ENCODE results near the gene NRG2.

Gene NRG2

DNA sequence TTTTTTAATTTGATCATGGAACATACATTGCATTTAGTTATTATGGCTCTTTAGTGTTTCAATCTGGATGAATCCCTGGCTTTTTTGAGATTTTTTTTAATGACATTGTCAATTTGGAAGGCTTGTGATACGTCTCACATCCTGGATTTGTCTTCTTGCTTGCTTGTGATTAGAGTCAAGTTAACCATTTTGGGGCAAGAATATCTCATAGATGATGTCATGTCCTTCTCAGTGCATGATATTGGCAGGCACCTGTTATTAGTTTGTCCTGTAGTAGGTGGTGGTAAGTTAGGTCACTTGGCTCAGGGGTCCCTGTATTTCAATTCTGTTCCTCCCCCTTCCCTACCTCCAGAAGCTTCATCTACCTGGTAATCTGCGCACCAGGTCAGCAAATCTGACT is 244.2 kb downstream of the NRG2 start:
- Histone ChIP-seq H3K79me2 (ENCODE audit: insufficient read depth, low read length) (no peaks in the 10 kb centered on the region), H3K4me2 (ENCODE audit: low read depth, low read length, poor library complexity, severe bottlenecking) (no peak overlapping the region), H3K4me3 (ENCODE audit: insufficient read depth, low read length, poor library complexity, severe bottlenecking) (no peak overlapping the region), H3K27ac (ENCODE audit: low read depth, low read length) (no peak overlapping the region), H3K9me2 (replicated peaks; ENCODE audit: insufficient read depth, low read length) (no peaks in the 10 kb centered on the region), H3K9ac (ENCODE audit: low read length) (no peak overlapping the region), H3F3A (ENCODE audit: insufficient read depth) (no peaks in the 10 kb centered on the region), H3K9me3 (ENCODE audit: insufficient read depth, low read length) (no peaks in the 10 kb centered on the region), H3K27me3 (ENCODE audit: low read length) (no peaks in the 10 kb centered on the region), H2AFZ (ENCODE audit: low read depth, low read length, severe bottlenecking) (no peak overlapping the region), H3K36me3 (ENCODE audit: low read length) (no peaks in the 10 kb centered on the region), H4K20me1 (ENCODE audit: low read depth, low read length) (no peaks in the 10 kb centered on the region)
- TF ChIP-seq EZH2phosphoT487 (conservative IDR thresholded peaks at IDR 0.05; ENCODE audit: low read length), result no peak
- no peak for TF ChIP-seq CTCF (IDR thresholded peaks at IDR 0.05; ENCODE audit: insufficient read depth, low read length, poor library complexity, severe bottlenecking)

GRCh38 chr5:139797856-139798510 is 245.1 kb downstream of the NRG2 start:
- Histone ChIP-seq H3K36me3 (ENCODE audit: low read length) (no peaks in the 10 kb centered on the region), H3K9ac (ENCODE audit: low read length) (no peak overlapping the region), H3K4me3 (ENCODE audit: insufficient read depth, low read length, poor library complexity, severe bottlenecking) (no peak overlapping the region), H2AFZ (ENCODE audit: low read depth, low read length, severe bottlenecking) (no peak overlapping the region), H4K20me1 (ENCODE audit: low read depth, low read length) (no peaks in the 10 kb centered on the region), H3K9me2 (replicated peaks; ENCODE audit: insufficient read depth, low read length) (no peaks in the 10 kb centered on the region), H3K27me3 (ENCODE audit: low read length) (no peaks in the 10 kb centered on the region), H3K79me2 (ENCODE audit: insufficient read depth, low read length) (no peaks in the 10 kb centered on the region), H3K9me3 (ENCODE audit: insufficient read depth, low read length) (no peaks in the 10 kb centered on the region), H3F3A (ENCODE audit: insufficient read depth) (no peaks in the 10 kb centered on the region), H3K27ac (ENCODE audit: low read depth, low read length) (no peak overlapping the region), H3K4me2 (ENCODE audit: low read depth, low read length, poor library complexity, severe bottlenecking) (no peak overlapping the region)
- TF ChIP-seq CTCF (IDR thresholded peaks at IDR 0.05; ENCODE audit: insufficient read depth, low read length, poor library complexity, severe bottlenecking), result no peak
- no peak for TF ChIP-seq EZH2phosphoT487 (conservative IDR thresholded peaks at IDR 0.05; ENCODE audit: low read length)

DNA sequence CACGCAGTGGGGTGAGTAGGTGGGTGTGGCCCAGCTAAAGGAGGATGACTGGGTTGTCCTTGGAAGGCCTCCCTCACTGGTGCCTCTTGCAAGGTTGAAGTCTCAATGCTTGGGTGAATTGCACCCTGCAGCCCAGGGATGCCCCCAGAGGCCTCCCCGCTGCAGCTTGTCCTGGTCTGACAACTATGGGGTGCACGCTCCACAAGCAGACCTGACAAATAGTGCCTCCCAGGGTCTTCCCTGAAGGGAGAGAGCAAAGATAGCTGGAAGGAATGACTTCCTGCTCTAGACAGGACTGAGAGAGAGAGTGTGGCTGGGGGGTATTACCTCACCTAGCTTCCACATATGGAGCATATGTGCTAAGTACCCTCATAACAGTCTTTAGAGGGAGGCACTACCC is 245.8 kb downstream of the NRG2 start:
- no peak for TF ChIP-seq EZH2phosphoT487 (conservative IDR thresholded peaks at IDR 0.05; ENCODE audit: low read length)
- TF ChIP-seq CTCF (IDR thresholded peaks at IDR 0.05; ENCODE audit: insufficient read depth, low read length, poor library complexity, severe bottlenecking), result no peak
- Histone ChIP-seq H3F3A (ENCODE audit: insufficient read depth) (no peaks in the 10 kb centered on the region), H3K9me3 (ENCODE audit: insufficient read depth, low read length) (no peaks in the 10 kb centered on the region), H3K27me3 (ENCODE audit: low read length) (no peaks in the 10 kb centered on the region), H2AFZ (ENCODE audit: low read depth, low read length, severe bottlenecking) (no peak overlapping the region), H3K9ac (ENCODE audit: low read length) (no peak overlapping the region), H4K20me1 (ENCODE audit: low read depth, low read length) (no peaks in the 10 kb centered on the region), H3K4me3 (ENCODE audit: insufficient read depth, low read length, poor library complexity, severe bottlenecking) (no peak overlapping the region), H3K27ac (ENCODE audit: low read depth, low read length) (no peak overlapping the region), H3K79me2 (ENCODE audit: insufficient read depth, low read length) (no peaks in the 10 kb centered on the region), H3K36me3 (ENCODE audit: low read length) (no peaks in the 10 kb centered on the region), H3K9me2 (replicated peaks; ENCODE audit: insufficient read depth, low read length) (no peaks in the 10 kb centered on the region), H3K4me2 (ENCODE audit: low read depth, low read length, poor library complexity, severe bottlenecking) (no peak overlapping the region)
